Endothelial cell of umbilical vein (primary cell): ENCODE data around the gene NRARP. TPM values are rescaled to one million over a fixed set of nuclear protein-coding genes. Genes with fewer than 3 reads are reported as not detected.
A peak's percentile ranks its signal among the peaks of the same experiment; 100 is the strongest.

Experiments
- BruUV-seq: library from RNA; stranded (reverse); fragments of 400-500 nt; replicated peaks from 2 replicates; lab custom pipeline; 2021; lab: Mats Ljungman, UMichigan
- CTCF ChIA-PET: fragments of 300-600, 350-600 bp; sonication (Branson Sonifier 250); formaldehyde crosslinking; loops from one replicate; lab custom pipeline; 2021; ENCODE audit warnings: antibody characterized with exemption, inconsistent platforms; lab: Charles Lee
- POLR2A ChIA-PET: fragments of 300-600, 350-600 bp; sonication (Branson Sonifier 250); formaldehyde crosslinking; loops from one replicate; lab custom pipeline; 2021; ENCODE audit warnings: antibody characterized with exemption, inconsistent platforms; lab: Charles Lee
- DNase-seq: peaks from one replicate; pipeline ENCODE4 v3.0.0-alpha.2; 2011; ENCODE audit warnings: low read depth, low spot score
- FAIRE-seq: peaks from 2 replicates; lab custom pipeline; 2011; peaks lifted over from hg19 to GRCh38; lab: Jason Lieb, UNC
- H2AFZ ChIP-seq: 2 replicates; pipeline ENCODE4 v1.6.0; 2012; ENCODE audit warnings: low read depth, low read length, control low read depth, inconsistent platforms
- H3K27ac ChIP-seq: 2 replicates; pipeline ENCODE4 v1.5.1; 2011; ENCODE audit warnings: low read depth, mild to moderate bottlenecking, control low read depth, low read length, moderate library complexity; ENCODE audit not compliant: insufficient read depth
- H3K27me3 ChIP-seq, 2 experiments: 2 replicates each; pipeline versions ENCODE4 v1.6.0 to v1.6.1; 2011; ENCODE audit warnings: low read length in 2 of 2, mixed read lengths in 1 of 2; ENCODE audit not compliant: control insufficient read depth in 2 of 2, insufficient read depth in 2 of 2
- H3K36me3 ChIP-seq, 2 experiments: 2 replicates in 1 of 2; 3 replicates in 1 of 2; pipeline ENCODE4 v1.5.1; 2011; ENCODE audit warnings: low read length in 2 of 2, mild to moderate bottlenecking in 1 of 2, moderate library complexity in 1 of 2; ENCODE audit not compliant: control insufficient read depth in 2 of 2, insufficient read depth in 2 of 2; ENCODE audit errors: extremely low read depth in 1 of 2
- H3K4me1 ChIP-seq: 3 replicates; pipeline ENCODE4 v1.5.1; 2011; ENCODE audit warnings: mild to moderate bottlenecking, low read length; ENCODE audit not compliant: control insufficient read depth, insufficient read depth; ENCODE audit errors: extremely low read depth
- H3K4me2 ChIP-seq: 2 replicates; pipeline ENCODE4 v1.6.1; 2011; ENCODE audit warnings: low read length, control low read depth, mixed read lengths; ENCODE audit not compliant: insufficient read depth
- H3K4me3 ChIP-seq, 3 experiments: fragments of 200-600 bp in 1 of 3; sonication (generic), shearing (Covaris generic) in 1 of 3; replicated peaks in 1 of 3; 2 replicates each; pipeline ENCODE4 v1.5.1; 2011 to 2016; ENCODE audit warnings: control low read depth in 3 of 3, low read length in 3 of 3, mild to moderate bottlenecking in 2 of 3, inconsistent platforms in 1 of 3, low read depth in 1 of 3, moderate library complexity in 1 of 3; ENCODE audit not compliant: insufficient read depth in 1 of 3
- H3K79me2 ChIP-seq: 2 replicates; pipeline ENCODE4 v1.6.0; 2012; ENCODE audit warnings: low read length, inconsistent platforms; ENCODE audit not compliant: control insufficient read depth, insufficient read depth
- H3K9ac ChIP-seq: replicated peaks from 2 replicates; pipeline ENCODE3; 2011; ENCODE audit warnings: low read length, control low read depth; ENCODE audit not compliant: insufficient read depth; ENCODE audit errors: extremely low read depth
- H3K9me1 ChIP-seq: replicated peaks from 3 replicates; pipeline ENCODE4 v1.6.0; 2011; ENCODE audit warnings: mild to moderate bottlenecking, low read length; ENCODE audit not compliant: control insufficient read depth, insufficient read depth; ENCODE audit errors: extremely low read depth
- H3K9me3 ChIP-seq: replicated peaks from 2 replicates; pipeline ENCODE4 v1.5.1; 2012; ENCODE audit warnings: low read length, inconsistent platforms; ENCODE audit not compliant: control insufficient read depth, insufficient read depth
- H4K20me1 ChIP-seq: replicated peaks from 2 replicates; pipeline ENCODE3; 2011; ENCODE audit warnings: mild to moderate bottlenecking, low read length; ENCODE audit not compliant: control insufficient read depth, insufficient read depth; ENCODE audit errors: extremely low read depth
- CTCF ChIP-seq, 2 donors: IDR thresholded peaks; 1 replicate in 1 of 2; 2 replicates in 1 of 2; pipeline ENCODE4 v1.5.1; 2011; ENCODE audit warnings: low read length in 2 of 2, mild to moderate bottlenecking in 2 of 2, moderate library complexity in 2 of 2, control low read depth in 1 of 2, inconsistent platforms in 1 of 2, low read depth in 1 of 2; ENCODE audit not compliant: insufficient read depth in 1 of 2; ENCODE audit errors: extremely low read depth in 1 of 2
- EZH2 ChIP-seq: IDR thresholded peaks from 2 replicates; pipeline ENCODE4 v1.6.1; 2012; ENCODE audit warnings: borderline replicate concordance, low read depth, mild to moderate bottlenecking, moderate library complexity, low read length, inconsistent platforms; ENCODE audit not compliant: severe bottlenecking
- FOS ChIP-seq: IDR thresholded peaks from 2 replicates; pipeline ENCODE4 v1.6.1; 2011; ENCODE audit warnings: mild to moderate bottlenecking, low read length, moderate library complexity, borderline replicate concordance; ENCODE audit not compliant: insufficient read depth
- JUN ChIP-seq: IDR thresholded peaks from 2 replicates; pipeline ENCODE4 v1.6.1; 2011; ENCODE audit warnings: borderline replicate concordance, low read depth; ENCODE audit not compliant: insufficient read length, insufficient read depth
- POLR2AphosphoS5 ChIP-seq: IDR thresholded peaks from 2 replicates; pipeline ENCODE4 v1.6.1; 2012; ENCODE audit warnings: low read depth, mild to moderate bottlenecking, control low read depth, low read length, moderate library complexity; ENCODE audit not compliant: insufficient read depth
- dilution Hi-C: fragments of 300-500 bp; cut with MboI; formaldehyde crosslinking; loops from one replicate; pipeline ENCODE4 v1.15.0; 2019; ENCODE audit warnings: low sequenced_read_pairs; ENCODE audit not compliant: extremely low pct_ligation_motif_present
- intact Hi-C: fragments of 100-400 bp; cut with micrococcal nuclease; formaldehyde crosslinking; loops from one replicate; pipeline ENCODE4 v1.10.0; 2022
- polyA plus RNA-seq, 4 experiments: library from polyadenylated mRNA; depleted of rRNA in 3 of 4; stranded (reverse) in 3 of 4; unstranded in 1 of 4; fragments of >200 nt; gene quantifications; 2 replicates each; pipeline versions ENCODE4 v1.2.1 to v1.2.3, GENCODE V29; 2011 to 2012; ENCODE audit warnings: missing spikeins in 1 of 4
- total RNA-seq: library from RNA; stranded (reverse); gene quantifications from 2 replicates; pipeline ENCODE4 v1.2.3, GENCODE V29; 2021

The NRARP gene
- total and polyA plus RNA-seq, 2 donors (not counting 3 experiments of a cell fraction or from before 2014, with no cell fraction given), result 50.0 to 72.9 TPM

- no TSS peak for BruUV-seq
- H3K9me3 ChIP-seq, result no peaks in the 10 kb centered on the region
- no peak for FAIRE-seq
- H3K27ac ChIP-seq, result peak overlapping the region; percentile 76
- H3K36me3 ChIP-seq, result no peaks in the 10 kb centered on the region
- H3K27me3 ChIP-seq, result no peaks in the 10 kb centered on the region
- H3K4me3 ChIP-seq, result peak overlapping the region in 2 of 3 experiments; percentile 32 to 34
- DNase-seq, result no peak
- peaks cover 61% of the 10 kb centered on the region for H3K4me1 ChIP-seq
- no peaks in the 10 kb centered on the region for H4K20me1 ChIP-seq
- POLR2A ChIA-PET, result interaction anchor here (0.6 to 1.9 kb wide), 10 partner anchors 13 to 146 kb away, joined by 3 to 5 read pairs (median 4); partner anchors contain the start of genes EXD3 and NOXA1
- H3K9me1 ChIP-seq, result no peaks in the 10 kb centered on the region
- peak overlapping the region; percentile 65 for H3K9ac ChIP-seq
- peak overlapping the region; percentile 26 for H2AFZ ChIP-seq
- dilution Hi-C loops, result no loop called here
- CTCF ChIA-PET, result interaction anchor here (0.6 to 3.1 kb wide), 35 partner anchors 8 to 249 kb away, joined by 3 to 36 read pairs (median 5); partner anchors contain the start of genes EXD3, MRPL41, NOXA1 and TOR4A
- peaks cover 26% of the 10 kb centered on the region for H3K79me2 ChIP-seq
- H3K4me2 ChIP-seq, result peak overlapping the region; percentile 40
- TF ChIP-seq JUN, result no peak
- no peak for TF ChIP-seq POLR2AphosphoS5
- TF ChIP-seq FOS, result no peak
- peak; percentile 55 to 76 for TF ChIP-seq CTCF (IDR thresholded peaks at IDR 0.05; ENCODE audit: extremely low read depth in 1 of 2, insufficient read depth in 1 of 2, low read depth in 1 of 2, low read length in 2 of 2)
- TF ChIP-seq EZH2, result no peak
- intact Hi-C loops, result loop anchor here (1.0 kb wide), 1 partner anchor 105 kb away; no protein-coding TSS in a partner anchor
Observed at GRCh38 chr9:137302449-137303150, 529 bp upstream of the NRARP start.
